Activated CD8-positive, alpha-beta memory T cell treated with anti-CD3 and anti-CD28 coated beads for 48 hours (primary cell): ENCODE data around the gene UBE2O.

Experiments
- DNase-seq, 3 experiments: peaks; one replicate each; pipeline ENCODE4 v3.0.0-alpha.2; 2020; ENCODE audit warnings: low read depth in 2 of 3, low spot score in 2 of 3

Gene UBE2O

DNA sequence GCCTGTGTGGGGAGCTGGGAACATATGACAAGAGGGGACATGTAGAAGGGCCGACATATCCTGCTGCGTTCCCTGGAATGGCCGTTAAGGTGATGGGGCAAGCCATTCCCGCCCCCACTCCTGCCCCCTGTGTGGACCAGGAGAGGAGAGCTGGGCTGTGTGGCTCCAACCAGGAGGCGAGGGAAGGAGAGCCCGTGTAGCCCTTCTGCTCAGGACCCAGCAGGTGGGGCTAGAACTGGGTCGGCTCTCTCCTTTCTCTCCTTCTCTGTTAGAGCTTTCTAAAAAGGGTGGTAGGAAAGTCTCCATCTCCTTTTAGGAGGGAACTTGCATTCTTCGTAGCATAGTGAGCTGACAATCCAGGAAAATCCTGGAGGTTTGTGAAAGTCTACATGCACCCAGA is 55.8 kb downstream of the UBE2O start:
- DNase-seq: no peak

DNA sequence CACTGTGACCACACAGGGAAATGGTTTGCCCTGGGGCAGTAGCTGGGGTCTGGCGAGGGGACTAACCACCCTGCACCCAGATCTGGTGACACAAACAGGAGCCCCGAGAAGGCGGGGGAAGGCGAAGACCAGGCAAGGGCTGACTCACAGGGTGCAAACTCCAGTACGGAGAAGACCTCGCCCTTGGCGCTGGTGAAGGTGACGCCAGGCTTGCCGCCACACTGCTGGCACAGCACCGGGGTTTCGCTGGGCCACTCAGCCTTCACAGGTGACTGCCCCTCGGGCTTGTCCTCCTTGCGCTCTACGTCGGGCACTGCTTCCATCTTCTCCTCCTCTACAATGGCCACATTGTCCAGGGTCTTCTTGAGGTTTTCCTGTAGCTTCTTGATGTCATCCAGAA is 57.0 kb downstream of the UBE2O start:
- DNase-seq: no peak

DNA sequence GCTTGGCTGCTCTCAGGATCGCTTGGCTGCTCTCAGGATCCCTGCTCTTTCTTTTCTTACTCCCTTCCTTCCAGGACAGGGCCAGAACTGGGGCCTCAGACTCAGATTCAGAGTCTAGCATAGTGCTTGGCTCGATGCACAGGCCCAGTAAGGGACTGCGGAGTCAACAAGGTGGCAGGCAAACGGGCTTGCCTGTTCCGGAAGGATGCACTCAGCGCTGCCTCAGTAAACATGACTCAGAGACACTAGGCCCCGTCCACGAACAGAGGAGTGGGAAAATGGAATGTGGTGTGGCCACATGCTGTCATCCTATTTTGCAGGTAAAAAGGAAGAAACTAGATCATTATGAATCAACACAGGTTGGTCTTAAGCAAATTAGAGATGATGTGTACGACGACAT is 58.8 kb downstream of the UBE2O start:
- DNase-seq: no peak

DNA sequence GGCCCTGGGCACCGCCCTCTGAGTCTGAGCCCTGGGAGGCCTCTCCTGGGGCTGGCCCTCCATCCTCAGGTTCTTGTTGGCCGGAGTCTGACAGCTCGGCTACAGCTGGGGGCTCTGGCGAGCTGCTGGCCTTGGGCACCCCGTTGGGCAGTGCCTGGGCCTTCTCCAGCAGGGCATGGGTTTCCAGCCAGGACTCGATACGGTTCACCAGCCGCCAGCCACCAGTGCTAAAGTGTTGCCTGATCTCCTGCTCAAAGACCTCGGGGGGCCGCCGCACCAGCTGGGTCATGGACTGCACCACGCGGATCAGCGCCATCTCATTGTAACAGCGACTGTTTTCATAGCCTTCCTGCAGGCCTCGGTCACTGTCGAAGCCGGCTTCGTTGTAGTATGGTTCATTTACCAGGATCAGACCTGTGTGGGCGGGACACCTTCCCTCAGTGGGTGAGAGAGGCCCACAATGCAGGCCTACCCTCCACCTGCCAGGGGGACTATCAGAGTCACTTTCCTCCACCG is 61.7 kb downstream of the UBE2O start:
- no peak for DNase-seq

DNA sequence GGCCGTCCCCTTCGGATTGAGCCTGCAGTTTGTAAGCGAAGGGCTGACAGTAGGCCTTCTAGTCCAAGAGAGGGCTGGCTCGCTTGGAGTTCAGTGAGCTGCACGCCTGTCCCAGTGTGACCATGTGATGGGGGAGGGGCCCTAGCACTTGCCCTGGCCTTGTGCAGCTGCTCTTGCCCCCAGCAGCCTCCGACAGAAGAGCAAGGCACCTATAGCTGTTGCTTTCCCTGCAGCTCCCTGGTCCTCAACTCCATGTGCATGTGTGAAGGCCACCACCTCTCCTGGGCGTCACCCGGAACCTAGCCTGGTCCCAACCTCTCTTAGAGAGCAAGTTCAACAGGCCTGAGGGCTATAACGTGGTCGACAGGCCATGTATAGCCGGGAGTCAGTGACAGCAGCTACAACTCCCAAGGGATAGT is 62.9 kb downstream of the UBE2O start:
- no peak for DNase-seq

DNA sequence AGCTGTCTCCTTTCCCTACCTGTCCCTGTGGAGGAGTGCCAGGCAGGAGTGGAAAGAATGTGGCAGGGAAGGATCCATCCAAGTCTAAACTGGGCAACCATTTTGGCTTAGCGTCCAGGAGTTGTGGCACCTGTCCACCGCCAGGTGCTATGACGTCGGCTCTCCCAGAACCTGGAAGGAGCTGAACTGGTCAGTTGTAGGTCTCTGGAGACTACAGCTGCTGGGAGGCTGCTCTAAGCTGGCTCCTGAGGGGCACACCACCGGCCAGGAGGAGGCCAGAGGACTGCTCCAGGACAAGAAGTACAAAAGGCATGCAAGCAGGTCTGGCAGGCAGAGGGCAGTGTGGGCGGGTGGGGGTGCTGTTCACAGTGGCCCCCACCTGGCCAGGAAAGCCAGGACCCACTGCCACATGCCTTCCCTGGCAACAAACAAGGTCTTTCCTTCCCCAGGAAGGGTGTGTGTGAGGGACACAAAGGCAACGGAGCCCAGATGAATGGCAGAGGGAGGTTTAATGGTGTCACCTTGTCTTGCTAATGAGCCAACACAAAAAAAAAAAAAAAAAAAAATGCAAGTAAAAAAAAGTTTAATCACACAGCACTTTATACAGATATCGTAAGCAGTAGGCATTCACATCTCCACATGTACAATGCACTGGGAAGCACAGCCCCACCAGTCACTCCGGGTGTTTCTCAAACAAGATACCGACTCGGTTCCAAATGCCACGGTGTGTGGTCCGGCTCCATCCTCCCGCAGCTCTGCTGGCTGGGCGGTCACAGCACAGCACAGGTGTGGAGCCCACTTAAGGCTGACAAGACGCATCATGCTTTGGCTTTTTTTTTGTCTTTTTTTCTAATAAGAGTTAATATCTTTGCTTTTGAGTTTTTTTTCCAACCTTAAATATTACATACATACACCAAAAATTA is 63.7 kb downstream of the UBE2O start:
- no peak for DNase-seq

DNA sequence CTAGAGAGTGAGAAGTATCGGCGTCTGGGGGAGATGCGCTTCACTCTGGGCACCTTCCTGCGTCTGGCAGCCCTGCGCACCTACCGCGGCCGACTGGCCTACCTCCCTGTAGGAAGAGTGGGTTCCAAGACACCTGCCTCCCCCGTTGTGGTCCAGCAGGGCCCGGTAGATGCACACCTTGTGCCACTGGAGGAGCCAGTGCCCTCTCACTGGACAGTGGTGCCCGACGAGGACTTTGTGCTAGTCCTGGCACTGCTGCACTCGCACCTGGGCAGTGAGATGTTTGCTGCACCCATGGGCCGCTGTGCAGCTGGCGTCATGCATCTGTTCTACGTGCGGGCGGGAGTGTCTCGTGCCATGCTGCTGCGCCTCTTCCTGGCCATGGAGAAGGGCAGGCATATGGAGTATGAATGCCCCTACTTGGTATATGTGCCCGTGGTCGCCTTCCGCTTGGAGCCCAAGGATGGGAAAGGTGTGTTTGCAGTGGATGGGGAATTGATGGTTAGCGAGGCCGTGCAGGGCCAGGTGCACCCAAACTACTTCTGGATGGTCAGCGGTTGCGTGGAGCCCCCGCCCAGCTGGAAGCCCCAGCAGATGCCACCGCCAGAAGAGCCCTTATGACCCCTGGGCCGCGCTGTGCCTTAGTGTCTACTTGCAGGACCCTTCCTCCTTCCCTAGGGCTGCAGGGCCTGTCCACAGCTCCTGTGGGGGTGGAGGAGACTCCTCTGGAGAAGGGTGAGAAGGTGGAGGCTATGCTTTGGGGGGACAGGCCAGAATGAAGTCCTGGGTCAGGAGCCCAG is 65.8 kb downstream of the UBE2O start:
- DNase-seq: no peak

DNA sequence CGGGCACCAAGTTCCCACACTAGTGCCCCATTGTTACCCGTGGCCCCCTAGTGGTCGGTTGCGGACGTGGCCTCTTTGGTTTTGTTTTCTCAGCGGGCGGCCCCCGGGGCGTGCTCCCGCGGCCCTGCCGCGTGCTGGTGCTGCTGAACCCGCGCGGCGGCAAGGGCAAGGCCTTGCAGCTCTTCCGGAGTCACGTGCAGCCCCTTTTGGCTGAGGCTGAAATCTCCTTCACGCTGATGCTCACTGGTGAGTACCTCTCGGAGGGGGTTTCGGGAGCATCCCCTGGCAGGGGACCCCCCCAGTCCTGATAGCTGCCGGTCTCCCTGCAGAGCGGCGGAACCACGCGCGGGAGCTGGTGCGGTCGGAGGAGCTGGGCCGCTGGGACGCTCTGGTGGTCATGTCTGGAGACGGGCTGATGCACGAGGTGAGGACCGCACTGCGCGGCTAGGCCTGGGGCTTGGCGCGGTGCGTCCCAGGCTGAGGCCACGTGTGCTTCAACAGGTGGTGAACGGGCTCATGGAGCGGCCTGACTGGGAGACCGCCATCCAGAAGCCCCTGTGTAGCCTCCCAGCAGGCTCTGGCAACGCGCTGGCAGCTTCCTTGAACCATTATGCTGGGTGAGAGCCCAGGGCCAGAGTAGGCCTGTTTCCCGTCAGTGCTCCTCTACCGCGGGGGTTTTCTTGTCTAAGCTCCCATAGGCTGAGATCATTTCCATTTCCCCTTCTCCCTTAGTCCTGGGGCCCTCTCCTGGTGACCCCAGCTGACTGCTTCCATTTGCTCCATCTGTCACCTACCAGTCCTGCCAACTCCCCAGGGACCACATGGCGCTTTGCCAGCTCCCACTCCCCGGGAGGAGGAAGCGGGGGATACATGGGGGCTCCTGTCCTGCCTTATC is 66.8 kb downstream of the UBE2O start:
- DNase-seq: peak; percentile 65 to 89 (median 81)

DNA sequence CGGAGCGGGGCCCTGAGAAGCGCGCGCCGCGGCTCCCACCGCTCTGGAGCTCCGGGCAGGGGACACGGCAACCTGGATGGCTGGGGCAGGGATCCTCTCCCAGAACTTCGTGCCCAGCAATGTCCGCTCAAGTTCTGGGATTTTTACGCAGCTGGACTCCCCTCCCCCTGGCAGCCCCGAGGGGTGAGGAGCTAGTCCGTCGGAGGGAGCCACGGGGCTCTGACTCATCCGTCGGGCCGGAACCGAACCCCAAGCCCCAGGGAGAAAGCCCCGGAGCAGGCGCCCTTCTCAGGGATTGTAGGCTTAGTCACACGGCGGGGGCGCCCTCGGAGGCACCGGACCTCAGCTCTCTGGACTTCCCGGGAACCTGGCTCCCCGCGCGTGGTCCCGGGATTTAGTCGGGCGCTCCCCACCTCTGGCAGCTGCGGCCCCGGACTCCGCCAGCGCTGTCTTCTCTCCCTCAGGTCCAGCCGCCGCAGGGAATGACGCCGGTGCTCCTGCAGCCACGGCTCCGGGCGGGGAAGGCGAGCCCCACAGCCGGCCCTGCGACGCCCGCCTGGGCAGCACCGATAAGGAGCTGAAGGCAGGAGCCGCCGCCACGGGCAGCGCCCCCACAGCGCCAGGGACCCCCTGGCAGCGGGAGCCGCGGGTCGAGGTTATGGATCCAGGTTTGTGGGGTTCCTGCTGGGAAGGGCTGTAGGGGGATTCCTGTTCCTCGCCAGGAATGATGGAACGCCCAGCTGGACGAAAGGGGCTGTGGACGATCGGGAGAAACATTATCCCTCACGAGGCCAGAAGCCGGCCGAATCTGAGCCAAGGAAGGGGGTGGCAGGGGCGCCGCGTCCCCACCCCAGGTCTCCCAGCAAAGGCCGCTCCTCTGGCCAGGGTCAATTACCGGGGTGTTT is 67.7 kb downstream of the UBE2O start:
- DNase-seq: peak; percentile 14 to 26 (median 22)

DNA sequence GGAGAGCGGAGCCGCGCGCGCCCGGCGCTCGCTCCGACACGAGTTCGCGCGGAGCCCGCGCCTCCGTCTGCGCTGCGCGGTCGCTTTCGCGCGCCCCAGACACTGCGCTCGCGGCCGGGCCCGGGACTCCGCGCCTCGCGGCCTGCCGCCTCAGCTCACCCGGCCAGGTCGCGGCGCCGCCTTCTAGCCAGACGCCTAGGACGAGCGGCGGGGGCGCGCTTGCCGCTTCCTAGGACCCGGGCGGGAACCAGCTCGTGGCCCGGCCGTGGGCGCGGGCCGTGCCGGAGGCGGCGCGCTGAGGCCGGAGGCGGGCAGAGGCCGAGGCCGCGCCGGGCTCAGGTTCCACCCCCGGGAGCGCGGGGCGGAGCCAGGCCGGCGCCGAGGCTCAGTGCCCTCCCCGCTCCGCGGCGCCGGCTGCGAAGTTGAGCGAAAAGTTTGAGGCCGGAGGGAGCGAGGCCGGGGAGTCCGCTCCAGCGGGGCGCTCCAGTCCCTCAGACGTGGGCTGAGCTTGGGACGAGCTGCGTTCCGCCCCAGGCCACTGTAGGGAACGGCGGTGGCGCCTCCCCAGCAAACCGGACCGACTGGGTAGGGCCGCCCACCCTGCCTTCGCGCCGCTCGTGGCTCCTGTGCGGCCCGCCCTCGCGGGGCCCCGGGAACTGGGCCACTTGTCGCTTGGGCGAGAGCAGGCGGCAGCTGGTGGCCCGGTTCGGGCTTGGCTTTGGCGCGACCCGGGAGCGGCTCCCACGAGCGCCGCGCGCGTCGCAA is 68.5 kb downstream of the UBE2O start, which contains the start of gene SPHK1:
Gene SPHK1, plus strand, starts transcription at position 388 of the 765 bp plus-strand sequence. CDS start 1,036 bp downstream, outside the sequence.
- peak; percentile 42 to 57 (median 51) for DNase-seq

DNA sequence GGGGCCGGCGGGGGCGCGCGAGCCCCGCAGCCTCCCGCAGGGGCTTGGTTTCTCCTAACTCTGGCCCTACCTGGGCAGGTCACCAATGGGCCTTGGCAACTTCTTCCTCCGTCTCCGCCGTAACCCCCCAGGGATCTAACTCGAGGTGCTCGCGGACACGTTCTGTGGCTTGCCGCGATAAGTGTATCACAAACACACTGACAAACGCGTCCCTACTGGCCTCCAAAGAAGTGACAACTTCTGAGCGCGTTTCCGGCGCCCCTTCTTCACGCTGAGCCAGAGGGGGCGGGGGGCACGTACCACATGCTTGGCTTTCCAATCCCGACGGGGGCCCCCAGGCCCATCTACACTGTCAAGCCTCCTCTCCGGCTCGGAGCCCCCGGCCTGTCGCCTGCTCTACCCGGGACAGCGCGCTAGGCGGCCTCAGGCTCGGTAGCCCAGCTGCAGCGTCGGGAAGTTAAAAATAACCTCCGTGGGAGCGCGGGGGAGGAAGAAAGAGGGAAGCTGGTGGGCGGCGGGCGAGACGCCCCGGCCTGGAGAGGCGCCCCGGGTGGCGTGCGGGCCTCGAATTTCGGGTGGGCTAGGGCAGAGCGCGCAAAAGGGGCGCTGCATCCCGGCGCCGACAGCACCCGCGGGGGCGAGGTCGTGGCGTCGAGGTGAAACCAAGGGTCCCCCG is 69.3 kb downstream of the UBE2O start:
- DNase-seq: peak in 2 of 3 experiments; percentile 44 to 58

DNA sequence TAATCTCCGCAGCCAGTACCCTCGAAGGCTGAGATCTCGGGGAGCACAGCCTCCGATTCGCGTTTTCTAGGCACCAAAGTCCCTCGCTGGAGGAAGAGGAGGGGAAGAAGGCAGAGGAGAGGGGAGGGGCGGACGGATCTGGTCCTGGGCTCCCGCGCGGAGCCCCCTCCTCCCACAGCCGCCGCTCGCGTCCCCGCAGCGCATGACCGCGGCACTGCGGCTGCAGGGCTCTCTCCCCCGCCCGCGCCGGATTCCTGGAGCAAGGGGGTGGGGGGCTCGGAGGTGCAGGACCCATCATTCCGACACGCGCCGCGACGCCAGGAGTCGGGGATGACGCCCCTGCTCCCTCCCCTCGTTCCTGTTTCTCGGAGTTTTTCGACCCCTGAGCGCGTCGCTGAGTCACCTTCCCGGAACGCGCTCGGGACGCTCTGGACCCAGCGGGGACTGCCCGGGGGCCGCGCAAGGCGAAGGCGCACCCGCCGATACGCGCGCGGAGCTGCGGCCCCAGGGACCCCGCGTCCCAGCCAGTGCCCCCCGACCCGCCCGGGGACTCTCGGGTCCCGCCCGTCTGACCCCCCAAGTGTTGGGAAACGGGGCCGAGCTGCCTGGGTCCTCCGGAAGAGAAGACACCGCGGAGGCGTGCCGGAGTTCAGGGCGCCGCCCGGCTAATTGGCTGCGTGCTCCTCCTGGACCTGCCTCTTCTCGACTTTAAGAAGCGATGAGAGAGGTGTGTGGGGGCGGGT is 70.0 kb downstream of the UBE2O start:
- DNase-seq: peak in 1 of 3 experiments; percentile 49

DNA sequence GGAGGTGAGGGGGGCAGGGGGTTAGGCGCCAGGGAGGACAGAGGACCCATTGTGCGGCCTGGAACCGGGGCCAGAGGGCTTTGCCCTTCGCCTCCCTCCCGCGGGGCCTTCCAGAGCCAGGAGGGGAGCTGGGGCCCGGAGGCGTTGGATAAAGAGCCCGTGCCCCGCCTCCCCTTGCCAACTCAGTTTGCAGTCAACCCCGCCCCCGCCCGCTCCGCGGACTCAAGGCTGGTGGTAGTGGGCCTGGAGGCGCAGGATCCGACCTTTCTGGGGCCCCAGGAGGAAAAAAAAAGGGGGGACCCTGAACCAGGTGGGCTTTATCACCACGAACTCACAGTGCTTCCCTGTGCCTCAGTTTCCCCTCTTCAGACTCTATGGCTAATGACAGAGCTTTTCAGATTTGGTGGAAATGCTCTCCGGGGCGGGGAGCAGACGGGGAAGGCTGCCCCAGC is 70.6 kb downstream of the UBE2O start:
- no peak for DNase-seq

DNA sequence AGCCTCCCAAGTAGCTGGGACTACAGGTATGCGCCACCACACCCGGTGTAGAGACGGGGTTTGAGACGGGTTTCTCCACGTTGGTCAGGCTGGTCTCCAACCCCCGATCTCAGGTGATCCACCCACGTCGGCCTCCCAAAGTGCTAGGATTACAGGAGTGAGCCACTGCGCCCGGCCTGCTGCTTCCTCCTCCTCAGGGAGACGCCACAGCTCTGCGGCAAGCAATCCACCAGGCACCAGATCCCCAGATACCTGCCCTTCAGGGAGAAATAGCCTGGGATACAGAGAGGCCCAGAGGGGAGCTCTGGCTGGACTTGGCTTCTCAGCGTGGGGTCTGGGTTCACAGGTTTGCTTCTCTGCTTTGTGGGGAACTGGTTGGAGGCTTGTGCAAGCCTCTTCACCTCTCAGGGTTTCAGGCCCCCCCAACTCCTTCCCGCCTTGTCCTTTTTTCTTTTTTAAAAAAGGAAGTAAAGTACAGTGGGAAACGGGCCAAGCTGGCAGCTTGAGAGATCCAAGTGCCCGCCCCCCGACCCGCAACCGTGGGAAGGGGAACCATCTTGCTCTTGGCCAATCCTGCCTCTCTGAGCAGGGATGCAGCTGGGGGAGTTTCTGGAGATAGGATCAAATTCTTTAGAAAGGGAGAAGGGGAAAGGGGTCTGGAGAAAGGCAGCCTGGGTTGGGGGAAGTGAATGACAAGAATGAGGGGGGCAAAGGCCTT is 71.2 kb downstream of the UBE2O start:
- no peak for DNase-seq

DNA sequence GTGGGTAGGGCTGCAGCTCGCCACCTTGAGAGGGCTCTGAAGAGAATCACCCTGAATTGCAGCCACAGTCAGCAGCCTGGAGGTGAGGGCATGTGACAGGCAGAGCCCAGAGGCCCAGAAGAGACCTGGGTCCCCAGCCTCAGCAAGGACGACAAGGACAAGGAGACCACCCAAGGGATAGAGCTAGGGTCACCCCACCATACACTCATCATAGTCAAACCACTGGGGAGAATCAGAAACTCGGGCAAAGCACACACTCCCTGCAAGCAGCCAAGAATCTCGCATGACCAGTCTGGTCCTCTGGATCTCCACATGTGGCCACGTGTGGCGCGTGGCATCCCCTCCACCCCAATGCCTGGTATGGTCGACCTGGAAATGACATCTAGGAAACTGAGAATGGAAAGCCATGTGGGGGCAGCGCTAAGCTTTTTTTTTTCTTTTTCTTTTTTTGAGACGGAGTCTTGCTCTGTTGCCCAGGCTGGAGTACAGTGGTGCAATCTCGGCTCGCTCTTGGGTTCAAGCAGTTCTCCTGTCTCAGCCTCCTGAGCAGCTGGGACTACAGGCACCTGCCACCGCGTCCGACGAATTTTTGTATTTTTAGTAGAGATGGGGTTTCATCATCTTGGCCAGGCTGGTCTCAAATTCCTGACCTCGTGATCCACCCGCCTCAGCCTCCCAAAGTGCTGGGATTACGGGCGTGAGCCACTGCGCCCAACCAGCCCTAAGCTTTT is 73.1 kb downstream of the UBE2O start:
- DNase-seq: no peak

DNA sequence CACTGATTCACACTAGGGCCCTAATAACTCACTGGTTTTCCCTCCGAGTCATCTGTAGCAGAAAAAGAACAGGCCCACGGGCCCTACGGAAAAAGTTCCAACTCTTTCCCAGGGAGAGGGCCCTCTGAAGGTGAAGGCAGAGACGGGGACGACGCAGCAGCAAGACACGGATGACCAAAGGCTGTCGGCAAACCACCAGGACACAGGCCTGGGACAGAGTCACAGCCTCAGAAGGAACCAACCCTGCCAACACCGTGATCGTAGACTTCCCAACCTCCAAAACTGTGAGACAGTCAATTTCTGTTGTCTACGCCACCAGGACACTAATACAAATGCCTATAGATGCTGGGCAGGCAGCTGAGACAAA is 73.7 kb downstream of the UBE2O start:
- DNase-seq: no peak
